Vagina (tissue), 2 donors: ENCODE data around the gene TMIE. TPM values are rescaled to one million over a fixed set of nuclear protein-coding genes. Genes with fewer than 3 reads are reported as not detected.
A peak's percentile ranks its signal among the peaks of the same experiment; 100 is the strongest.
"Not testable (repeated sequence)": the region's sequence is repeated elsewhere in the genome, so short reads cannot be mapped to it uniquely, and the experiment has no call there.

Experiments
- DNase-seq, 2 donors: peaks; one replicate each; pipeline ENCODE4 v3.0.0-alpha.2; 2017; ENCODE audit errors: extremely low spot score in 2 of 2
- H3K27ac ChIP-seq: fragments of 200-600 bp; sonication (generic); one replicate; pipeline ENCODE4 v1.5.1; 2019
- H3K27me3 ChIP-seq: fragments of 200-600 bp; sonication (generic); one replicate; pipeline ENCODE4 v1.5.1; 2019
- H3K36me3 ChIP-seq, 2 donors: fragments of 200-600 bp; sonication (generic); one replicate each; pipeline ENCODE4 v1.5.1; 2017 to 2019
- H3K4me1 ChIP-seq: fragments of 200-600 bp; sonication (generic); one replicate; pipeline ENCODE4 v1.5.1; 2019
- H3K4me3 ChIP-seq, 2 donors: fragments of 200-600 bp; sonication (generic); 1 replicate in 1 of 2; 2 replicates in 1 of 2; pipeline ENCODE4 v1.5.1; 2016 to 2019
- H3K9me3 ChIP-seq: fragments of 200-600 bp; sonication (generic); one replicate; pipeline ENCODE4 v1.5.1; 2019
- CTCF ChIP-seq, 3 experiments: fragments of 450-650 bp in 2 of 3; fragments of 200-600 bp in 1 of 3; sonication (generic) in 1 of 3; IDR thresholded peaks; one replicate each; pipeline ENCODE4 v1.5.1; 2017 to 2019; ENCODE audit warnings: antibody characterized with exemption in 3 of 3, mild to moderate bottlenecking in 2 of 3, moderate library complexity in 2 of 3
- POLR2A ChIP-seq, 2 donors: fragments of 450-650 bp; IDR thresholded peaks; one replicate each; pipeline ENCODE4 v1.6.1; 2017; ENCODE audit warnings: antibody characterized with exemption in 2 of 2, mild to moderate bottlenecking in 2 of 2, moderate library complexity in 2 of 2
- POLR2AphosphoS5 ChIP-seq, 2 donors: sonication (generic); formaldehyde crosslinking; IDR thresholded peaks; one replicate each; pipeline ENCODE4 v1.9.0; 2017; ENCODE audit warnings: antibody characterized with exemption in 2 of 2, mild to moderate bottlenecking in 2 of 2, low read depth in 1 of 2; ENCODE audit not compliant: insufficient read depth in 1 of 2
- intact Hi-C: fragments of 100-400 bp; cut with DNase I; formaldehyde crosslinking; loops from one replicate; pipeline ENCODE4 v1.15.1; 2023
- total RNA-seq: library from RNA; depleted of rRNA; stranded (reverse); fragments of >200 nt; gene quantifications from one replicate; pipeline ENCODE4 v1.2.3, GENCODE V29; 2016

TMIE gene
- total RNA-seq, 1 donor from 2014 or later, result 0.74 TPM

GRCh38 chr3:46702246-46703012, 1.2 kb downstream of the TMIE start:
- no peak overlapping the region for H3K4me3 ChIP-seq
- no peak overlapping the region for H3K27ac ChIP-seq
- no peaks in the 10 kb centered on the region for H3K36me3 ChIP-seq
- TF ChIP-seq POLR2AphosphoS5 (IDR thresholded peaks at IDR 0.05; ENCODE audit: insufficient read depth in 1 of 2, low read depth in 1 of 2) (no peak), CTCF (IDR thresholded peaks at IDR 0.05) (no peak), POLR2A (IDR thresholded peaks at IDR 0.05) (no peak)
- DNase-seq, result no peak
- H3K4me1 ChIP-seq, result peaks cover 41% of the 10 kb centered on the region
- H3K9me3 ChIP-seq, result no peaks in the 10 kb centered on the region
- no peaks in the 10 kb centered on the region for H3K27me3 ChIP-seq
- intact Hi-C loops, result loop anchor here (10.0 kb wide), 1 partner anchor 292 kb away; no protein-coding TSS in a partner anchor

GRCh38 chr3:46703013-46703520, 1.9 kb downstream of the TMIE start:
- Histone ChIP-seq H3K4me3 (no peak overlapping the region), H3K27me3 (no peaks in the 10 kb centered on the region), H3K36me3 (no peaks in the 10 kb centered on the region), H3K4me1 (peaks cover 41% of the 10 kb centered on the region), H3K9me3 (no peaks in the 10 kb centered on the region), H3K27ac (no peak overlapping the region)
- no peak for DNase-seq
- no peak for TF ChIP-seq CTCF (IDR thresholded peaks at IDR 0.05)
- no peak for TF ChIP-seq POLR2A (IDR thresholded peaks at IDR 0.05)
- TF ChIP-seq POLR2AphosphoS5 (IDR thresholded peaks at IDR 0.05; ENCODE audit: insufficient read depth in 1 of 2, low read depth in 1 of 2), result no peak
- intact Hi-C loops, result loop anchor here (10.0 kb wide), 1 partner anchor 292 kb away; no protein-coding TSS in a partner anchor

- intact Hi-C loops, result loop anchor here (10.0 kb wide), 1 partner anchor 290 kb away; no protein-coding TSS in a partner anchor
- not testable (repeated sequence) for DNase-seq, H3K36me3 ChIP-seq, H3K27ac ChIP-seq, H3K9me3 ChIP-seq, H3K27me3 ChIP-seq, H3K4me3 ChIP-seq
- H3K4me1 ChIP-seq, result peaks cover 41% of the 10 kb centered on the region
Measured at GRCh38 chr3:46704346-46704745, 3.2 kb downstream of the TMIE start.

- H3K27me3 ChIP-seq, result no peaks in the 10 kb centered on the region
- H3K36me3 ChIP-seq, result no peaks in the 10 kb centered on the region
- no peak for DNase-seq
- no peak overlapping the region for H3K27ac ChIP-seq
- no peak overlapping the region for H3K4me3 ChIP-seq
- no peaks in the 10 kb centered on the region for H3K9me3 ChIP-seq
- intact Hi-C loops, result loop anchor here (5.0 to 10.0 kb wide), 2 partner anchors 192 to 290 kb away; no protein-coding TSS in a partner anchor
- H3K4me1 ChIP-seq, result peaks cover 37% of the 10 kb centered on the region
- TF ChIP-seq POLR2AphosphoS5 (IDR thresholded peaks at IDR 0.05; ENCODE audit: insufficient read depth in 1 of 2, low read depth in 1 of 2) (peak in 1 of 2 donors; percentile 25), POLR2A (IDR thresholded peaks at IDR 0.05) (no peak), CTCF (IDR thresholded peaks at IDR 0.05) (peak; percentile 89 to 96 (median 94))
Measured at GRCh38 chr3:46705022-46705530, 3.9 kb downstream of the TMIE start.

GRCh38 chr3:46705751-46706552, 4.8 kb downstream of the TMIE start:
- TF ChIP-seq CTCF (IDR thresholded peaks at IDR 0.05) (no peak), POLR2A (IDR thresholded peaks at IDR 0.05) (no peak), POLR2AphosphoS5 (IDR thresholded peaks at IDR 0.05; ENCODE audit: insufficient read depth in 1 of 2, low read depth in 1 of 2) (no peak)
- Histone ChIP-seq H3K36me3 (no peaks in the 10 kb centered on the region), H3K4me1 (peaks cover 28% of the 10 kb centered on the region), H3K4me3 (no peak overlapping the region), H3K27me3 (no peaks in the 10 kb centered on the region), H3K27ac (no peak overlapping the region), H3K9me3 (no peaks in the 10 kb centered on the region)
- no peak for DNase-seq
- intact Hi-C loops, result loop anchor here (5.0 to 10.0 kb wide), 2 partner anchors 191 to 289 kb away; no protein-coding TSS in a partner anchor
